WTC11 (cell line): ENCODE results near the gene C1QL2. TPM values are rescaled to one million over a fixed set of nuclear protein-coding genes. Genes with fewer than 3 reads are reported as not detected.

Experiments
- ATAC-seq: fragments of 200-7000 bp; cut with Tn5 transposase; 2 replicates; pipeline ENCODE4 v1.10.0; 2021; ENCODE audit warnings: mild to moderate bottlenecking, moderate library complexity
- CTCF ChIA-PET: fragments of 300-600 bp; sonication (Branson Sonifier 250); formaldehyde crosslinking; loops from one replicate; lab custom pipeline; 2021; ENCODE audit warnings: antibody characterized with exemption; lab: Charles Lee
- POLR2A ChIA-PET: fragments of 350-600 bp; sonication (Branson Sonifier 250); formaldehyde crosslinking; loops from one replicate; lab custom pipeline; 2021; ENCODE audit warnings: antibody characterized with exemption; lab: Charles Lee
- DNase-seq: peaks from one replicate; pipeline ENCODE4 v3.0.0; 2021; ENCODE audit warnings: low spot score
- H3K27ac Mint-ChIP-seq: 2 replicates; pipeline ENCODE4 v1.8.0; 2021; ENCODE audit warnings: mixed read lengths
- H3K27me3 Mint-ChIP-seq: 2 replicates; pipeline ENCODE4 v1.8.0; 2021; ENCODE audit warnings: low read depth, mild to moderate bottlenecking, moderate library complexity, mixed read lengths
- H3K36me3 Mint-ChIP-seq: 2 replicates; pipeline ENCODE4 v1.8.0; 2021; ENCODE audit warnings: mixed read lengths
- H3K4me1 Mint-ChIP-seq: 2 replicates; pipeline ENCODE4 v1.8.0; 2022; ENCODE audit warnings: mixed read lengths
- H3K4me3 Mint-ChIP-seq: 2 replicates; pipeline ENCODE4 v1.8.0; 2021; ENCODE audit warnings: mild to moderate bottlenecking, moderate library complexity, mixed read lengths
- H3K9me3 Mint-ChIP-seq: 2 replicates; pipeline ENCODE4 v1.8.0; 2021; ENCODE audit warnings: mixed read lengths
- ATF1 ChIP-seq: sonication (generic); formaldehyde crosslinking; IDR thresholded peaks from 2 replicates; pipeline ENCODE4 v1.8.1; 2023; ENCODE audit warnings: mild to moderate bottlenecking, moderate library complexity, missing genetic modification reagents
- CREB1 ChIP-seq: sonication (generic); formaldehyde crosslinking; IDR thresholded peaks from 2 replicates; pipeline ENCODE4 v1.8.0; 2023; ENCODE audit warnings: mild to moderate bottlenecking, missing genetic modification reagents
- FOXP4 ChIP-seq: sonication (generic); formaldehyde crosslinking; IDR thresholded peaks from 2 replicates; pipeline ENCODE4 v1.8.0; 2022; ENCODE audit warnings: mild to moderate bottlenecking, missing genetic modification reagents
- GTF2I ChIP-seq: fragments of 250-450 bp; sonication (Bioruptor Pico); conservative IDR thresholded peaks from 2 replicates; pipeline ENCODE4 v1.4.0; 2021; ENCODE audit warnings: mild to moderate bottlenecking
- KAT7 ChIP-seq: sonication (generic); formaldehyde crosslinking; IDR thresholded peaks from 2 replicates; pipeline ENCODE4 v1.8.1; 2023; ENCODE audit warnings: missing genetic modification reagents, mild to moderate bottlenecking, borderline replicate concordance
- NR1H2 ChIP-seq: sonication (generic); formaldehyde crosslinking; IDR thresholded peaks from 2 replicates; pipeline ENCODE4 v1.9.0; 2021; ENCODE audit warnings: mild to moderate bottlenecking, moderate library complexity, missing genetic modification reagents
- NR3C1 ChIP-seq: sonication (generic); formaldehyde crosslinking; conservative IDR thresholded peaks from 2 replicates; pipeline ENCODE4 v1.8.1; 2023; ENCODE audit warnings: low read depth, mild to moderate bottlenecking, missing genetic modification reagents
- PRRX2 ChIP-seq: fragments of 250-450 bp; sonication (Bioruptor Pico); IDR thresholded peaks from 2 replicates; pipeline ENCODE4 v1.8.0; 2021; ENCODE audit warnings: mild to moderate bottlenecking
- STAT6 ChIP-seq: sonication (generic); formaldehyde crosslinking; conservative IDR thresholded peaks from 2 replicates; pipeline ENCODE4 v1.8.1; 2023; ENCODE audit warnings: mild to moderate bottlenecking, low read depth, missing genetic modification reagents, moderate library complexity
- ZNF138 ChIP-seq: sonication (generic); formaldehyde crosslinking; conservative IDR thresholded peaks from 2 replicates; pipeline ENCODE4 v1.8.1; 2022; ENCODE audit warnings: mild to moderate bottlenecking, moderate library complexity, missing genetic modification reagents
- ZNF317 ChIP-seq: sonication (generic); formaldehyde crosslinking; IDR thresholded peaks from 2 replicates; pipeline ENCODE4 v1.8.1; 2023; ENCODE audit warnings: low read depth, mild to moderate bottlenecking, moderate library complexity, missing genetic modification reagents, borderline replicate concordance
- ZNF396 ChIP-seq: fragments of 250-450 bp; sonication (Bioruptor Pico); IDR thresholded peaks from 2 replicates; pipeline ENCODE4 v1.8.0; 2021; ENCODE audit warnings: mild to moderate bottlenecking, moderate library complexity, borderline replicate concordance
- ZNF416 ChIP-seq: fragments of 250-450 bp; sonication (Bioruptor Pico); IDR thresholded peaks from 2 replicates; pipeline ENCODE4 v1.9.0; 2021; ENCODE audit warnings: mild to moderate bottlenecking, inconsistent platforms
- ZNF512 ChIP-seq: sonication (generic); formaldehyde crosslinking; IDR thresholded peaks from 2 replicates; pipeline ENCODE4 v1.8.1; 2022; ENCODE audit warnings: missing genetic modification reagents, borderline replicate concordance
- total RNA-seq: library from RNA; stranded (reverse); gene quantifications from 3 replicates; pipeline ENCODE4 v1.2.3, GENCODE V29; 2021
- TF ChIP-seq, protein P1 (sequence below): fragments of 250-450 bp; sonication (Bioruptor Pico); IDR thresholded peaks from 2 replicates; pipeline ENCODE4 v1.8.0; 2021; ENCODE audit warnings: mild to moderate bottlenecking
- TF ChIP-seq, protein P2 (sequence below): sonication (generic); formaldehyde crosslinking; IDR thresholded peaks from 2 replicates; pipeline ENCODE4 v1.8.0; 2023; ENCODE audit warnings: missing genetic modification reagents
- TF ChIP-seq, protein P3 (sequence below): sonication (generic); formaldehyde crosslinking; IDR thresholded peaks from 2 replicates; pipeline ENCODE4 v1.8.0; 2023; ENCODE audit warnings: mild to moderate bottlenecking, missing genetic modification reagents

C1QL2 gene
- total RNA-seq, 1 experiment from 2014 or later: 1.0 TPM

DNA sequence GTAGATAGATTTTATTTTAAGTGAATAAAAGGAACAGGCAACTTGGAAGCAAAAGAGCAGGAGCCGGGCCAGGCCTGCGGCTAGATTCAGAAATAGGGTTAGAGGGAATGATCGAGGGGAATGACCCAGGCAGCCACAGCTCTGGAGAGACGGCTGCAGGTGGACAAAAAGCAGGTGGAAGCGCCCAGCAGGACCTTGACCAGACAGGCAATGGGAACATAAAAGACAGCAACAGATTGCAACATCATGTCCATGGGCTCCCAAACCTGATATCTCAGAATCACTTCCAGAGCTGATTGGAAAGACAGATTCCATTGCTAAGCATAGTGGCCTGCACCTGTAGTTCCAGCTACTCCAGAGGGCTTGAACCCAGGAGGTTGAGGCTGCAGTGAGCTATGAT is 36.5 kb upstream of the C1QL2 start:
- TF ChIP-seq, protein P1, sequence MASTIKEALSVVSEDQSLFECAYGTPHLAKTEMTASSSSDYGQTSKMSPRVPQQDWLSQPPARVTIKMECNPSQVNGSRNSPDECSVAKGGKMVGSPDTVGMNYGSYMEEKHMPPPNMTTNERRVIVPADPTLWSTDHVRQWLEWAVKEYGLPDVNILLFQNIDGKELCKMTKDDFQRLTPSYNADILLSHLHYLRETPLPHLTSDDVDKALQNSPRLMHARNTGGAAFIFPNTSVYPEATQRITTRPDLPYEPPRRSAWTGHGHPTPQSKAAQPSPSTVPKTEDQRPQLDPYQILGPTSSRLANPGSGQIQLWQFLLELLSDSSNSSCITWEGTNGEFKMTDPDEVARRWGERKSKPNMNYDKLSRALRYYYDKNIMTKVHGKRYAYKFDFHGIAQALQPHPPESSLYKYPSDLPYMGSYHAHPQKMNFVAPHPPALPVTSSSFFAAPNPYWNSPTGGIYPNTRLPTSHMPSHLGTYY: no peak
- no peak for TF ChIP-seq ATF1 (CRISPR knock-in tag)
- no peak for TF ChIP-seq STAT6 (CRISPR knock-in tag)
- 0 out of 2 replicates have a peak, but pooled peaks have one; percentile 42 for TF ChIP-seq ZNF512
- TF ChIP-seq PRRX2 (CRISPR knock-in tag): no peak
- TF ChIP-seq NR1H2 (CRISPR knock-in tag): no peak
- peaks cover 51% of the 10 kb centered on the region for H3K4me1 Mint-ChIP-seq
- H3K4me3 Mint-ChIP-seq: no peak overlapping the region
- H3K9me3 Mint-ChIP-seq: no peaks in the 10 kb centered on the region
- H3K27ac Mint-ChIP-seq: no peak overlapping the region
- H3K36me3 Mint-ChIP-seq: no peaks in the 10 kb centered on the region
- CTCF ChIA-PET: interaction anchor here (2.4 kb wide), 1 partner anchor 313 kb away, joined by 13 read pairs; no protein-coding TSS in a partner anchor
- POLR2A ChIA-PET: no interaction called here
- no peak for ATAC-seq
- H3K27me3 Mint-ChIP-seq: peaks cover 26% of the 10 kb centered on the region
- no peak for DNase-seq

DNA sequence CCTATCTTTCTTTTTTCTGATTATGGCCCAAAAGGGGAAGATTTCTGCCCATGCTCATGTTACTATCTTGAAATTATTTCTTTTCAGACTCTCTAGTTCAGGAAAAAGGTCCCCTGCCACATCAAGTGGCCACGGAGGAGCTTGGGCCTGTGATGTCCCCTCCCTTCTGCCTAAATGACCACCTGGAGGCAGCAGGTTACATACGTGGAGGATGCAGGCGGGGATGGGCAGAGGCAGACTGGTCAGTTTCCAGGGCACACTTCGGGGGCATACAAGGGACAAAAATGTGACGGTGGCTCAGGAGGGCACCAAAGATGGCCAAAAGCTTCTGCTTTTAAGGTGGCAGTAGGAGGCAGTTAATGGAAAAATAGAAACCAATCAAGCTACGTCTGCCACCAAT is 34.3 kb upstream of the C1QL2 start:
- POLR2A ChIA-PET: no interaction called here

More for the DNA sequence above, 34.3 kb upstream of the C1QL2 start:
- no peaks in the 10 kb centered on the region for H3K36me3 Mint-ChIP-seq
- no peaks in the 10 kb centered on the region for H3K9me3 Mint-ChIP-seq
- CTCF ChIA-PET: interaction anchor here (0.7 to 1.6 kb wide), 3 partner anchors 19 to 119 kb away, joined by 3 read pairs; no protein-coding TSS in a partner anchor
- H3K27ac Mint-ChIP-seq: no peak overlapping the region
- H3K4me3 Mint-ChIP-seq: no peak overlapping the region
- DNase-seq (no peak), ATAC-seq (no peak)
- TF ChIP-seq ZNF396 (no peak), GTF2I (CRISPR knock-in tag) (no peak), ZNF317 (CRISPR knock-in tag) (no peak), NR3C1 (CRISPR knock-in tag) (no peak), KAT7 (CRISPR knock-in tag) (no peak), FOXP4 (CRISPR knock-in tag) (no peak), CREB1 (CRISPR knock-in tag) (no peak), ZNF138 (CRISPR knock-in tag) (no peak), ZNF416 (CRISPR knock-in tag) (no peak)
- TF ChIP-seq, protein P2, sequence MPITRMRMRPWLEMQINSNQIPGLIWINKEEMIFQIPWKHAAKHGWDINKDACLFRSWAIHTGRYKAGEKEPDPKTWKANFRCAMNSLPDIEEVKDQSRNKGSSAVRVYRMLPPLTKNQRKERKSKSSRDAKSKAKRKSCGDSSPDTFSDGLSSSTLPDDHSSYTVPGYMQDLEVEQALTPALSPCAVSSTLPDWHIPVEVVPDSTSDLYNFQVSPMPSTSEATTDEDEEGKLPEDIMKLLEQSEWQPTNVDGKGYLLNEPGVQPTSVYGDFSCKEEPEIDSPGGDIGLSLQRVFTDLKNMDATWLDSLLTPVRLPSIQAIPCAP (CRISPR knock-in tag): no peak
- TF ChIP-seq, protein P3, sequence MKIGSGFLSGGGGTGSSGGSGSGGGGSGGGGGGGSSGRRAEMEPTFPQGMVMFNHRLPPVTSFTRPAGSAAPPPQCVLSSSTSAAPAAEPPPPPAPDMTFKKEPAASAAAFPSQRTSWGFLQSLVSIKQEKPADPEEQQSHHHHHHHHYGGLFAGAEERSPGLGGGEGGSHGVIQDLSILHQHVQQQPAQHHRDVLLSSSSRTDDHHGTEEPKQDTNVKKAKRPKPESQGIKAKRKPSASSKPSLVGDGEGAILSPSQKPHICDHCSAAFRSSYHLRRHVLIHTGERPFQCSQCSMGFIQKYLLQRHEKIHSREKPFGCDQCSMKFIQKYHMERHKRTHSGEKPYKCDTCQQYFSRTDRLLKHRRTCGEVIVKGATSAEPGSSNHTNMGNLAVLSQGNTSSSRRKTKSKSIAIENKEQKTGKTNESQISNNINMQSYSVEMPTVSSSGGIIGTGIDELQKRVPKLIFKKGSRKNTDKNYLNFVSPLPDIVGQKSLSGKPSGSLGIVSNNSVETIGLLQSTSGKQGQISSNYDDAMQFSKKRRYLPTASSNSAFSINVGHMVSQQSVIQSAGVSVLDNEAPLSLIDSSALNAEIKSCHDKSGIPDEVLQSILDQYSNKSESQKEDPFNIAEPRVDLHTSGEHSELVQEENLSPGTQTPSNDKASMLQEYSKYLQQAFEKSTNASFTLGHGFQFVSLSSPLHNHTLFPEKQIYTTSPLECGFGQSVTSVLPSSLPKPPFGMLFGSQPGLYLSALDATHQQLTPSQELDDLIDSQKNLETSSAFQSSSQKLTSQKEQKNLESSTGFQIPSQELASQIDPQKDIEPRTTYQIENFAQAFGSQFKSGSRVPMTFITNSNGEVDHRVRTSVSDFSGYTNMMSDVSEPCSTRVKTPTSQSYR (CRISPR knock-in tag): no peak
- peaks cover 18% of the 10 kb centered on the region for H3K27me3 Mint-ChIP-seq
- peaks cover 43% of the 10 kb centered on the region for H3K4me1 Mint-ChIP-seq
